GM12878 (cell line): ENCODE results near the gene HNRNPH3. TPM values are rescaled to one million over a fixed set of nuclear protein-coding genes. Genes with fewer than 3 reads are reported as not detected.

Experiments used
- CBFB ChIP-seq: IDR thresholded peaks from 2 replicates; pipeline ENCODE4 v1.6.1; 2016; ENCODE audit warnings: antibody characterized with exemption, low read depth
- CHD1 ChIP-seq: IDR thresholded peaks from 2 replicates; pipeline ENCODE4 v1.6.1; 2012; ENCODE audit warnings: low read depth, low read length, improper control_type of control experiment
- E4F1 ChIP-seq: fragments of 450-650 bp; IDR thresholded peaks from 2 replicates; pipeline ENCODE4 v1.6.1; 2018; ENCODE audit warnings: borderline replicate concordance, mild to moderate bottlenecking; ENCODE audit not compliant: partially characterized antibody
- EP300 ChIP-seq, 2 experiments: fragments of 150-350 bp in 1 of 2; IDR thresholded peaks; 2 replicates each; pipeline ENCODE4 v1.6.1; 2011 to 2012; ENCODE audit warnings: low read depth in 2 of 2, low read length in 2 of 2, borderline replicate concordance in 1 of 2, improper control_type of control experiment in 1 of 2, inconsistent platforms in 1 of 2; ENCODE audit not compliant: control insufficient read depth in 1 of 2
- FOXK2 ChIP-seq: fragments of 450-650 bp; IDR thresholded peaks from 2 replicates; pipeline ENCODE4 v1.6.1; 2017; ENCODE audit warnings: mild to moderate bottlenecking, moderate library complexity
- GABPA ChIP-seq: IDR thresholded peaks from 2 replicates; pipeline ENCODE4 v1.6.1; 2014; ENCODE audit warnings: antibody characterized with exemption, low read depth, mild to moderate bottlenecking, inconsistent platforms
- HDAC6 ChIP-seq: fragments of 200-600 bp; sonication (generic); IDR thresholded peaks from one replicate; pipeline ENCODE4 v1.8.0; 2017; ENCODE audit warnings: antibody characterized with exemption; ENCODE audit not compliant: unreplicated experiment
- IRF4 ChIP-seq: IDR thresholded peaks from 2 replicates; pipeline ENCODE4 v1.6.1; 2011; ENCODE audit warnings: low read depth, low read length
- MEF2A ChIP-seq: IDR thresholded peaks from 2 replicates; pipeline ENCODE4 v1.6.1; 2011; ENCODE audit warnings: low read depth, mild to moderate bottlenecking, low read length, moderate library complexity; ENCODE audit not compliant: insufficient read depth
- MTA3 ChIP-seq: IDR thresholded peaks from 2 replicates; pipeline ENCODE4 v1.6.1; 2012; ENCODE audit warnings: low read length, inconsistent platforms, borderline replicate concordance
- NBN ChIP-seq: fragments of 450-650 bp; IDR thresholded peaks from 2 replicates; pipeline ENCODE4 v1.6.1; 2016
- PAX5 ChIP-seq: IDR thresholded peaks from 2 replicates; pipeline ENCODE4 v1.6.1; 2011; ENCODE audit warnings: low read depth, low read length, borderline replicate concordance
- PML ChIP-seq: IDR thresholded peaks from 2 replicates; pipeline ENCODE4 v1.6.1; 2012; ENCODE audit warnings: low read length, inconsistent platforms
- POLR2A ChIP-seq: IDR thresholded peaks from 2 replicates; pipeline ENCODE4 v1.6.1; 2011; ENCODE audit warnings: low read depth, mild to moderate bottlenecking, low read length
- RCOR1 ChIP-seq: conservative IDR thresholded peaks from 2 replicates; pipeline ENCODE4 v1.6.1; 2012; ENCODE audit warnings: low read depth, low read length, improper control_type of control experiment
- RUNX3 ChIP-seq: IDR thresholded peaks from 2 replicates; pipeline ENCODE4 v1.6.1; 2012; ENCODE audit warnings: low read length, inconsistent platforms
- SMC3 ChIP-seq: IDR thresholded peaks from 2 replicates; pipeline ENCODE4 v1.6.1; 2011; ENCODE audit warnings: low read length, improper control_type of control experiment, borderline replicate concordance
- SP1 ChIP-seq: IDR thresholded peaks from one replicate; pipeline ENCODE4 v1.6.1; 2011; ENCODE audit warnings: low read depth, low read length
- SUPT20H ChIP-seq: IDR thresholded peaks from 2 replicates; pipeline ENCODE4 v1.6.1; 2011; ENCODE audit warnings: low read depth, mild to moderate bottlenecking, low read length, moderate library complexity, borderline replicate concordance; ENCODE audit not compliant: control insufficient read depth
- TBL1XR1 ChIP-seq: IDR thresholded peaks from 2 replicates; pipeline ENCODE4 v1.6.1; 2012; ENCODE audit warnings: low read depth, low read length, improper control_type of control experiment
- TCF7 ChIP-seq: IDR thresholded peaks from 2 replicates; pipeline ENCODE4 v1.6.1; 2014; ENCODE audit warnings: antibody characterized with exemption, borderline replicate concordance
- WRNIP1 ChIP-seq: IDR thresholded peaks from 2 replicates; pipeline ENCODE4 v1.6.1; 2011; ENCODE audit warnings: low read depth, low read length, improper control_type of control experiment, borderline replicate concordance
- ZNF207 ChIP-seq: fragments of 450-650 bp; IDR thresholded peaks from 2 replicates; pipeline ENCODE4 v1.6.1; 2014; ENCODE audit warnings: antibody characterized with exemption, mild to moderate bottlenecking, borderline replicate concordance
- ZNF217 ChIP-seq: fragments of 450-650 bp; IDR thresholded peaks from 2 replicates; pipeline ENCODE4 v1.6.1; 2017; ENCODE audit warnings: antibody characterized with exemption, mild to moderate bottlenecking
- ZNF592 ChIP-seq: fragments of 450-650 bp; IDR thresholded peaks from 2 replicates; pipeline ENCODE4 v1.6.1; 2017; ENCODE audit warnings: mild to moderate bottlenecking, moderate library complexity
- polyA plus RNA-seq, 11 experiments: library from polyadenylated mRNA; depleted of rRNA in 4 of 11; unstranded in 6 of 11; stranded (reverse) in 5 of 11; fragments of >200 nt; fragmentation: Nextera tagmentation in 4 of 11; fragmentation: Illumina TruSeq in 1 of 11; extraction: Ambion mirVana in 4 of 11; extraction: Trizol in 1 of 11; gene quantifications; 1 replicate in 1 of 11; 2 replicates in 10 of 11; pipeline versions ENCODE4 v1.2.1 to v1.2.3, GENCODE V29; 2011 to 2016; ENCODE audit warnings: inconsistent platforms in 2 of 11, missing spikeins in 2 of 11, low read depth in 1 of 11
- total RNA-seq, 4 experiments: library from RNA; depleted of rRNA in 3 of 4; stranded (reverse); fragments of >200 nt in 3 of 4; fragmentation: Illumina TruSeq in 1 of 4; extraction: Trizol in 1 of 4; gene quantifications; 2 replicates each; pipeline versions ENCODE4 v1.2.1 to v1.2.3, GENCODE V29; 2013 to 2021
- TF ChIP-seq, protein P1 (sequence below): IDR thresholded peaks from 2 replicates; pipeline ENCODE4 v1.6.1; 2012; ENCODE audit warnings: low read depth, low read length, improper control_type of control experiment

Gene HNRNPH3
- total and polyA plus RNA-seq, 10 of the 15 experiments (the other 5 are each of a cell fraction or from before 2014, with no cell fraction given) = 20.1 to 292 (median 121) TPM

DNA sequence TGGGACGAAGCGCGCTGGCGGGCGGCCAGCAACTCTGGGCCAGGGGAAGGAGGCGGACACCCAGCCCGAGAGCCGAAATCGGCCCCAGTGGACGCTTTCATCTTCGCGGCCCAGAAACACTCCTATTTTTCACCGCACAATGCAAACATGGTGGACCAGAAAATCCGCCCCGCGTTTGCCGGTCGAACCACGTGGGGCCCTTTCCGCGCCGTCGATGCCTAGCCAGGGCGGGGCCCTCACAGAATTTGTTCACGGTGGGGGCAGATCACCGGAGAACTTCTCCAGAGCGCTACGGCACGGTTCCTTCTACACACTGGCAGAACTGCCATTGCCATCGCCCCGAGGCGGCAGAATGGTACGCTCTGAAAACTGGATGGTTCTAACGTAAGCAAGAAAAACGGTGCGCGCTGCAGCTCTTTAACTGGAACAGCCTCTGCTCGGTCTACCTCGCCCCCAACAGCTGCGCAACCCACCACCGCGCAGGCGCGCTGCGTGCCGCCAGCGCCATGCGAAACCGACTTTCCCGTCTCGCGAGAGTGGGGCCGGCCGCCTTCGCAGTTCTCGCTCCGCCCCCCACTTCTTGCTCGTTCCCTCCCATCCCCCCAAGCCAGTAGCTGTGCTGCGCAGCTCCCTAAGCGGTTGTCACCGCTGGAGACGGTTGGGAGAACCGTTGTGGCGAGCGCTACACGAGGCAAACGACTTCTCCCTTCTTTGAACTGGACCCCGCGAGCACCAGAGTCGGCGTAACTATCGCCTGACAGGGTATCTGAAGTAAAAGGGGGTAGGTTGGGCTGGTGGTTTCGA lies at the start of gene HNRNPH3 (continued):
- TF ChIP-seq TBL1XR1 = peak; percentile 72
- no peak for TF ChIP-seq SUPT20H
- TF ChIP-seq NBN = peak; percentile 90
- TF ChIP-seq CBFB = peak; percentile 99
- no peak for TF ChIP-seq FOXK2
- TF ChIP-seq PML = peak; percentile 98
- no peak for TF ChIP-seq GABPA
- TF ChIP-seq E4F1 = no peak
- TF ChIP-seq ZNF592 = no peak
- TF ChIP-seq PAX5 = peak; percentile 65; the same call in 1 of the 2 replicates
- peak; percentile 98 for TF ChIP-seq POLR2A
- no peak; the same call in 1 of the 2 replicates for TF ChIP-seq ZNF217
- no peak for TF ChIP-seq MTA3
- peak; percentile 95 for TF ChIP-seq ZNF207
- no peak for TF ChIP-seq IRF4
- TF ChIP-seq, protein P1, sequence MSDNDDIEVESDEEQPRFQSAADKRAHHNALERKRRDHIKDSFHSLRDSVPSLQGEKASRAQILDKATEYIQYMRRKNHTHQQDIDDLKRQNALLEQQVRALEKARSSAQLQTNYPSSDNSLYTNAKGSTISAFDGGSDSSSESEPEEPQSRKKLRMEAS = peak; percentile 94
- TF ChIP-seq WRNIP1 = 0 out of 2 replicates have a peak, but pooled peaks have one; percentile 78
- no peak for TF ChIP-seq HDAC6
- TF ChIP-seq RUNX3 = peak; percentile 58
- peak; percentile 81; the same call in 1 of the 2 replicates for TF ChIP-seq CHD1
- TF ChIP-seq SP1 = peak; percentile 85
- peak; percentile 79 for TF ChIP-seq MEF2A
- peak; percentile 65 for TF ChIP-seq TCF7
- no peak for TF ChIP-seq SMC3
- peak in 1 of 2 experiments; percentile 37; a peak in 1 of 4 replicates for TF ChIP-seq EP300 (IDR thresholded peaks at IDR 0.05; ENCODE audit: borderline replicate concordance in 1 of 2, control insufficient read depth in 1 of 2, low read depth in 2 of 2, low read length in 2 of 2)
- peak; percentile 100; the same call in 1 of the 2 replicates for TF ChIP-seq RCOR1
